Keratinocyte (primary cell): Measurements from ENCODE around the gene BAHCC1. TPM values are rescaled to one million over a fixed set of nuclear protein-coding genes. Genes with fewer than 3 reads are reported as not detected.

Experiments used
- DNase-seq: peaks from one replicate; pipeline ENCODE4 v3.0.0-alpha.2; 2011; ENCODE audit warnings: low read depth, missing footprints, low spot score
- FAIRE-seq: peaks from 2 replicates; lab custom pipeline; 2011; peaks lifted over from hg19 to GRCh38; lab: Jason Lieb, UNC
- H2AFZ ChIP-seq: 2 replicates; pipeline ENCODE4 v1.6.0; 2012; ENCODE audit warnings: low read length, control low read depth, inconsistent platforms; ENCODE audit not compliant: control insufficient read depth
- H3K27ac ChIP-seq: 2 replicates; pipeline ENCODE4 v1.5.1; 2011; ENCODE audit warnings: low read length; ENCODE audit not compliant: control insufficient read depth, insufficient read depth
- H3K27me3 ChIP-seq: 3 replicates; pipeline ENCODE4 v1.6.0; 2011; ENCODE audit warnings: low read length; ENCODE audit not compliant: control insufficient read depth, insufficient read depth; ENCODE audit errors: extremely low read depth
- H3K36me3 ChIP-seq, 2 experiments: 2 replicates in 1 of 2; 3 replicates in 1 of 2; pipeline ENCODE4 v1.5.1; 2011; ENCODE audit warnings: low read length in 2 of 2, mild to moderate bottlenecking in 1 of 2; ENCODE audit not compliant: control insufficient read depth in 2 of 2, insufficient read depth in 2 of 2; ENCODE audit errors: extremely low read depth in 1 of 2
- H3K4me1 ChIP-seq: 3 replicates; pipeline ENCODE4 v1.5.1; 2011; ENCODE audit warnings: low read length; ENCODE audit not compliant: control insufficient read depth, insufficient read depth; ENCODE audit errors: extremely low read depth
- H3K4me2 ChIP-seq: 3 replicates; pipeline ENCODE4 v1.6.0; 2011; ENCODE audit warnings: low read depth, low read length; ENCODE audit not compliant: control insufficient read depth, insufficient read depth; ENCODE audit errors: extremely low read depth
- H3K4me3 ChIP-seq, 3 experiments: fragments of 200-600 bp in 1 of 3; sonication (generic) in 1 of 3; 2 replicates in 2 of 3; 3 replicates in 1 of 3; pipeline ENCODE4 v1.5.1; 2011 to 2016; ENCODE audit warnings: low read length in 3 of 3, mild to moderate bottlenecking in 3 of 3, control low read depth in 2 of 3, inconsistent platforms in 1 of 3, low read depth in 1 of 3, mixed read lengths in 1 of 3, mixed run types in 1 of 3, moderate library complexity in 1 of 3; ENCODE audit not compliant: control insufficient read depth in 2 of 3, insufficient read depth in 2 of 3; ENCODE audit errors: extremely low read depth in 1 of 3
- H3K79me2 ChIP-seq: 2 replicates; pipeline ENCODE4 v1.6.0; 2012; ENCODE audit warnings: low read length; ENCODE audit not compliant: control insufficient read depth, insufficient read depth
- H3K9ac ChIP-seq: 3 replicates; pipeline ENCODE4 v1.6.0; 2011; ENCODE audit warnings: low read length; ENCODE audit not compliant: control insufficient read depth, insufficient read depth; ENCODE audit errors: extremely low read depth
- H3K9me1 ChIP-seq: 3 replicates; pipeline ENCODE4 v1.6.0; 2011; ENCODE audit warnings: low read length; ENCODE audit not compliant: control insufficient read depth, insufficient read depth; ENCODE audit errors: extremely low read depth
- H3K9me3 ChIP-seq: 2 replicates; pipeline ENCODE4 v1.5.1; 2012; ENCODE audit warnings: low read depth, low read length; ENCODE audit not compliant: control insufficient read depth
- H4K20me1 ChIP-seq: 3 replicates; pipeline ENCODE4 v1.6.0; 2011; ENCODE audit warnings: low read length; ENCODE audit not compliant: control insufficient read depth, insufficient read depth; ENCODE audit errors: extremely low read depth
- CTCF ChIP-seq, 3 experiments: IDR thresholded peaks in 1 of 3; conservative IDR thresholded peaks in 1 of 3; optimal IDR thresholded peaks in 1 of 3; 2 replicates in 2 of 3; 3 replicates in 1 of 3; pipeline versions ENCODE3 to v1.5.1; 2011; ENCODE audit warnings: low read length in 3 of 3, mild to moderate bottlenecking in 3 of 3, moderate library complexity in 2 of 3, control low read depth in 1 of 3, inconsistent platforms in 1 of 3; ENCODE audit not compliant: insufficient read depth in 2 of 3; ENCODE audit errors: extremely low read depth in 1 of 3
- EZH2 ChIP-seq: IDR thresholded peaks from one replicate; pipeline ENCODE4 v1.6.1; 2012; ENCODE audit warnings: inconsistent platforms, mild to moderate bottlenecking, low read length, moderate library complexity
- dilution Hi-C: fragments of 300-500 bp; cut with MboI; formaldehyde crosslinking; loops from one replicate; pipeline ENCODE4 v1.7.0; 2020; ENCODE audit warnings: low sequenced_read_pairs; ENCODE audit not compliant: extremely low pct_ligation_motif_present
- polyA plus RNA-seq, 5 experiments: library from polyadenylated mRNA; depleted of rRNA in 3 of 5; stranded (reverse) in 3 of 5; stranded (forward) in 1 of 5; unstranded in 1 of 5; fragments of >200 nt; gene quantifications; 1 replicate in 1 of 5; 2 replicates in 3 of 5; 3 replicates in 1 of 5; pipeline versions ENCODE4 v1.2.1 to v1.2.3, GENCODE V29; 2011 to 2012; ENCODE audit warnings: missing spikeins in 2 of 5, low read depth in 1 of 5, low replicate concordance in 1 of 5

BAHCC1 gene
- polyA plus RNA-seq, 1 donor (not counting 4 experiments of a cell fraction or from before 2014, with no cell fraction given): 0.52 TPM

- Histone ChIP-seq H3K9ac (no peak overlapping the region), H3K9me1 (no peaks in the 10 kb centered on the region), H2AFZ (no peak overlapping the region), H3K4me2 (no peak overlapping the region), H4K20me1 (peaks cover 4% of the 10 kb centered on the region), H3K36me3 (no peaks in the 10 kb centered on the region), H3K4me1 (no peaks in the 10 kb centered on the region), H3K79me2 (no peaks in the 10 kb centered on the region), H3K9me3 (no peaks in the 10 kb centered on the region), H3K27me3 (peaks cover 17% of the 10 kb centered on the region), H3K27ac (no peak overlapping the region), H3K4me3 (no peak overlapping the region)
- dilution Hi-C loops: no loop called here
- FAIRE-seq (no peak), DNase-seq (no peak)
- no peak for TF ChIP-seq EZH2
- no peak for TF ChIP-seq CTCF (optimal IDR thresholded peaks at IDR 0.05 in 1 of 3, IDR thresholded peaks at IDR 0.05 in 1 of 3, conservative IDR thresholded peaks at IDR 0.05 in 1 of 3; ENCODE audit: extremely low read depth in 1 of 3, insufficient read depth in 2 of 3, low read length in 3 of 3)
Measured at GRCh38 chr17:81503619-81504018, 108.4 kb downstream of the BAHCC1 start.

- Histone ChIP-seq H3K36me3 (peaks cover 20 to 29% of the 10 kb centered on the region in 2 experiments), H3K9me1 (no peaks in the 10 kb centered on the region), H3K79me2 (peaks cover 26% of the 10 kb centered on the region), H3K4me2 (peak overlapping the region; percentile 87), H3K27me3 (no peaks in the 10 kb centered on the region), H3K9ac (no peak overlapping the region), H3K9me3 (peaks cover 2% of the 10 kb centered on the region), H3K4me1 (peaks cover 4% of the 10 kb centered on the region), H2AFZ (no peak overlapping the region), H3K4me3 (no peak overlapping the region), H4K20me1 (peaks cover 37% of the 10 kb centered on the region), H3K27ac (no peak overlapping the region)
- peak; percentile 17 for FAIRE-seq
- TF ChIP-seq EZH2 (no peak), CTCF (optimal IDR thresholded peaks at IDR 0.05 in 1 of 3, IDR thresholded peaks at IDR 0.05 in 1 of 3, conservative IDR thresholded peaks at IDR 0.05 in 1 of 3; ENCODE audit: extremely low read depth in 1 of 3, insufficient read depth in 2 of 3, low read length in 3 of 3) (no peak)
- no peak for DNase-seq
- dilution Hi-C loops: no loop called here
Measured at GRCh38 chr17:81508639-81509206, 113.5 kb downstream of the BAHCC1 start.
